Brain microvascular endothelial cell (primary cell): ENCODE measurements around the gene ZNF26.

Source experiments
- DNase-seq: peaks from one replicate; pipeline ENCODE4 v3.0.0-alpha.2; 2020
- H3K27ac ChIP-seq: fragments of 250-450 bp; sonication (Bioruptor Pico); 2 replicates; pipeline ENCODE4 v1.5.1; 2020; ENCODE audit warnings: mild to moderate bottlenecking, moderate library complexity
- H3K27me3 ChIP-seq: fragments of 250-450 bp; sonication (Bioruptor Pico); replicated peaks from 2 replicates; pipeline ENCODE4 v1.5.1; 2020; ENCODE audit warnings: mild to moderate bottlenecking
- H3K36me3 ChIP-seq: fragments of 250-450 bp; sonication (Bioruptor Pico); replicated peaks from 2 replicates; pipeline ENCODE4 v1.5.1; 2020; ENCODE audit warnings: mild to moderate bottlenecking
- H3K4me3 ChIP-seq: 2 replicates; pipeline ENCODE4 v1.5.1; 2011; ENCODE audit warnings: low read depth, mild to moderate bottlenecking, control low read depth, low read length, moderate library complexity
- in situ Hi-C: cut with HindIII; loops from 2 replicates; pipeline ENCODE4 v1.10.0; 2017; ENCODE audit warnings: low sequenced_read_pairs, low pct_ligation_motif_present
- TF ChIP-seq, protein P1 (sequence below): IDR thresholded peaks from 2 replicates; pipeline ENCODE4 v1.5.1; 2011; ENCODE audit warnings: low read depth, mild to moderate bottlenecking, moderate library complexity, low read length, control low read depth, inconsistent platforms; ENCODE audit errors: missing control alignments

Gene ZNF26

GRCh38 chr12:133046698-133047097 lies 60.5 kb downstream of the ZNF26 start:
- Histone ChIP-seq H3K4me3 (no peak overlapping the region), H3K27ac (no peak overlapping the region), H3K27me3 (no peaks in the 10 kb centered on the region), H3K36me3 (peaks cover 74% of the 10 kb centered on the region)
- in situ Hi-C loops: no loop called here
- TF ChIP-seq, protein P1, sequence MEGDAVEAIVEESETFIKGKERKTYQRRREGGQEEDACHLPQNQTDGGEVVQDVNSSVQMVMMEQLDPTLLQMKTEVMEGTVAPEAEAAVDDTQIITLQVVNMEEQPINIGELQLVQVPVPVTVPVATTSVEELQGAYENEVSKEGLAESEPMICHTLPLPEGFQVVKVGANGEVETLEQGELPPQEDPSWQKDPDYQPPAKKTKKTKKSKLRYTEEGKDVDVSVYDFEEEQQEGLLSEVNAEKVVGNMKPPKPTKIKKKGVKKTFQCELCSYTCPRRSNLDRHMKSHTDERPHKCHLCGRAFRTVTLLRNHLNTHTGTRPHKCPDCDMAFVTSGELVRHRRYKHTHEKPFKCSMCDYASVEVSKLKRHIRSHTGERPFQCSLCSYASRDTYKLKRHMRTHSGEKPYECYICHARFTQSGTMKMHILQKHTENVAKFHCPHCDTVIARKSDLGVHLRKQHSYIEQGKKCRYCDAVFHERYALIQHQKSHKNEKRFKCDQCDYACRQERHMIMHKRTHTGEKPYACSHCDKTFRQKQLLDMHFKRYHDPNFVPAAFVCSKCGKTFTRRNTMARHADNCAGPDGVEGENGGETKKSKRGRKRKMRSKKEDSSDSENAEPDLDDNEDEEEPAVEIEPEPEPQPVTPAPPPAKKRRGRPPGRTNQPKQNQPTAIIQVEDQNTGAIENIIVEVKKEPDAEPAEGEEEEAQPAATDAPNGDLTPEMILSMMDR: no peak
- DNase-seq: no peak

DNA sequence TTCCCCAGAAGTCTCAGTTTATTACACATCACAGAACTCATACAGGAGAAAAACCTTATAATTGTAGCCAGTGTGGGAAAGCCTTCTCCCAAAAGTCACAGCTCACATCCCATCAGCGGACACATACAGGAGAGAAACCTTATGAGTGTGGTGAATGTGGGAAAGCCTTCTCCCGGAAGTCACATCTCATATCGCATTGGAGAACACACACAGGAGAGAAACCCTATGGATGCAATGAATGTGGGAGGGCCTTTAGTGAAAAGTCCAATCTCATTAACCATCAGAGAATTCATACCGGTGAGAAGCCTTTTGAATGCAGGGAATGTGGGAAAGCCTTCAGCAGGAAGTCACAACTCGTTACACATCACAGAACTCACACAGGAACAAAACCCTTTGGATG lies 71.3 kb downstream of the ZNF26 start:
- Histone ChIP-seq H3K27ac (no peak overlapping the region), H3K36me3 (peaks cover 41% of the 10 kb centered on the region), H3K4me3 (no peak overlapping the region), H3K27me3 (no peaks in the 10 kb centered on the region)
- TF ChIP-seq, protein P1: no peak
- DNase-seq: no peak
- in situ Hi-C loops: no loop called here

- TF ChIP-seq, protein P1: no peak
- in situ Hi-C loops: no loop called here
- no peak overlapping the region for H3K27ac ChIP-seq
- H3K4me3 ChIP-seq: no peak overlapping the region
- DNase-seq: no peak
- no peaks in the 10 kb centered on the region for H3K27me3 ChIP-seq
- H3K36me3 ChIP-seq: peaks cover 33% of the 10 kb centered on the region
These were observed 72.3 kb downstream of the ZNF26 start for GRCh38 chr12:133058203-133059113.

DNA sequence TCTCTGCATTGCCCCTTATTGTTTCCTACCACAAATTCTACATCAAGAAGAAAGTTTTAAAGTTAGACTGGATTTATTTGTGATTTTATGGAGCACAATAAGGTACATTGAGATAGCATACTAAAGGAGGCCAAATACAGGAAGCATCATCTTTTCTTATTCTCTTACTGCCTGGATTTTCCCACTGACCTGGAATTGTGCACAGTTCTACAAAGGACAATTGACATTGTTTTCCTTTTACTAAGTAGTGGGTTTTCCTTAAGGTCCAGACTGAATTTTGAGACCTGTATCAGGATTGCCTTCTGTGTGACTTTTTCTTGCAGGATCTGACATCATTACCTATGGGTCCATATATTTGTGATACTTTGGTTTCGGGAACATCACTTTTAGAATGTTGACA lies 75.8 kb downstream of the ZNF26 start:
- peaks cover 17% of the 10 kb centered on the region for H3K36me3 ChIP-seq
- TF ChIP-seq, protein P1: no peak
- in situ Hi-C loops: no loop called here
- H3K4me3 ChIP-seq: no peak overlapping the region
- H3K27me3 ChIP-seq: no peaks in the 10 kb centered on the region
- no peak overlapping the region for H3K27ac ChIP-seq
- DNase-seq: no peak

DNA sequence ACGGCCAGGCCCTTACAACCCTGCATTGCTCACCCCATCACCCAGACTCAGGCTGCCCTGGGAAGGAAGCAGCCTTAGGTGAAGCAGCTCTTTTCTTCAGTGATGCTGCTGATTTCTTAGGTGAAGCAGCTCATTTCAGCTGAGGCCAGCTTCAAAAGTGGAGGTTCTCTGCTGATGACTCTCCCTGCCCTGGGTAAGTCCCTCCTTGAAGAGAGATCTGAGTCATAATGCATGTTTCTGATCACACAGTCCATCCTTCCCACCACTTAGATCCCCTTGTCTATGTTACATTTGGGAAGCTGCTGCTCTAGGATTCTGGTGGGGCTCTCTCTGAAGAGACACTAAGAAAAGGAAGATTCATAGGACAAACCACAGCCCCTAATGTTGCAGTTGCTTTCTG lies 77.4 kb downstream of the ZNF26 start:
- H3K27me3 ChIP-seq: no peaks in the 10 kb centered on the region
- DNase-seq: no peak
- H3K4me3 ChIP-seq: no peak overlapping the region
- H3K36me3 ChIP-seq: peaks cover 5% of the 10 kb centered on the region
- TF ChIP-seq, protein P1: no peak
- in situ Hi-C loops: no loop called here
- H3K27ac ChIP-seq: no peak overlapping the region
